Natural killer cell treated with Interleukin-12 subunit alpha and Interleukin-12 subunit beta and Interleukin-15 and Interleukin-18, amount 100 ng/mL, for 72 hours (primary cell): ENCODE measurements around the gene PRG2. TPM values are rescaled to one million over a fixed set of nuclear protein-coding genes. Genes with fewer than 3 reads are reported as not detected.
"Not testable (repeated sequence)": the region's sequence is repeated elsewhere in the genome, so short reads cannot be mapped to it uniquely, and the experiment has no call there.

Experiments used
- ATAC-seq, 2 donors: fragments of 150-1000 bp; cut with Tn5 transposase in 1 of 2; sonication (Bioruptor Pico), chemical (Tn5 transposase) in 1 of 2; 2 replicates each; pipeline ENCODE4 v1.10.0; 2021
- DNase-seq: peaks from one replicate; pipeline ENCODE4 v3.0.0; 2022; ENCODE audit warnings: low spot score
- H3K27ac Mint-ChIP-seq, 2 donors: 1 replicate in 1 of 2; 2 replicates in 1 of 2; pipeline ENCODE4 v1.8.0; 2022; ENCODE audit warnings: mixed read lengths in 2 of 2, mild to moderate bottlenecking in 1 of 2, moderate library complexity in 1 of 2
- H3K27me3 Mint-ChIP-seq, 2 donors: 1 replicate in 1 of 2; 2 replicates in 1 of 2; pipeline ENCODE4 v1.8.0; 2022; ENCODE audit warnings: mixed read lengths in 2 of 2
- H3K36me3 Mint-ChIP-seq: one replicate; pipeline ENCODE4 v1.8.0; 2022; ENCODE audit warnings: mixed read lengths
- H3K4me1 Mint-ChIP-seq, 2 donors: 1 replicate in 1 of 2; 2 replicates in 1 of 2; pipeline ENCODE4 v1.8.0; 2022; ENCODE audit warnings: low read depth in 2 of 2, mixed read lengths in 2 of 2, mild to moderate bottlenecking in 1 of 2
- H3K4me3 Mint-ChIP-seq: one replicate; pipeline ENCODE4 v1.8.0; 2022; ENCODE audit warnings: mixed read lengths
- H3K9me3 Mint-ChIP-seq: 2 replicates; pipeline ENCODE4 v1.8.0; 2022; ENCODE audit warnings: mixed read lengths
- total RNA-seq, 2 donors: library from RNA; stranded (reverse); gene quantifications; one replicate each; pipeline ENCODE4 v1.2.3, GENCODE V29; 2022

PRG2 gene
- total RNA-seq, 2 donors from 2014 or later = 1.4 to 2.3 TPM

- Mint-ChIP-seq H3K4me3 (no peak overlapping the region), H3K27ac (no peak overlapping the region), H3K9me3 (no peaks in the 10 kb centered on the region), H3K27me3 (peaks cover 9 to 11% of the 10 kb centered on the region in 2 donors), H3K4me1 (no peaks in the 10 kb centered on the region), H3K36me3 (no peaks in the 10 kb centered on the region)
- ATAC-seq = no peak
- peak; percentile 41 for DNase-seq
These were observed 28.5 kb downstream of the PRG2 start for GRCh38 chr11:57361926-57362325.

GRCh38 chr11:57361420-57361819 is 29.0 kb downstream of the PRG2 start:
- not testable (repeated sequence) for ATAC-seq, H3K9me3 Mint-ChIP-seq, H3K4me3 Mint-ChIP-seq, DNase-seq, H3K27me3 Mint-ChIP-seq, H3K4me1 Mint-ChIP-seq, H3K27ac Mint-ChIP-seq, H3K36me3 Mint-ChIP-seq

GRCh38 chr11:57360991-57361390 is 29.5 kb downstream of the PRG2 start:
- H3K27me3 Mint-ChIP-seq = peaks cover 9% of the 10 kb centered on the region in 2 donors
- ATAC-seq (no peak), DNase-seq (peak; percentile 0)
- no peaks in the 10 kb centered on the region for H3K36me3 Mint-ChIP-seq
- H3K4me1 Mint-ChIP-seq = peaks cover 0 to 2% of the 10 kb centered on the region in 2 donors
- H3K4me3 Mint-ChIP-seq = no peak overlapping the region
- H3K9me3 Mint-ChIP-seq = no peaks in the 10 kb centered on the region
- H3K27ac Mint-ChIP-seq = no peak overlapping the region

GRCh38 chr11:57359896-57360690 is 30.4 kb downstream of the PRG2 start:
- Mint-ChIP-seq H3K36me3 (no peaks in the 10 kb centered on the region), H3K4me1 (peaks cover 0 to 2% of the 10 kb centered on the region in 2 donors), H3K27ac (no peak overlapping the region), H3K9me3 (no peaks in the 10 kb centered on the region), H3K4me3 (no peak overlapping the region), H3K27me3 (peaks cover 9% of the 10 kb centered on the region in 2 donors)
- ATAC-seq (no peak), DNase-seq (peak; percentile 23)

GRCh38 chr11:57359396-57359795 is 31.1 kb downstream of the PRG2 start:
- Mint-ChIP-seq H3K4me1 (peaks cover 4 to 7% of the 10 kb centered on the region in 2 donors), H3K36me3 (no peaks in the 10 kb centered on the region), H3K4me3 (no peak overlapping the region), H3K9me3 (no peaks in the 10 kb centered on the region), H3K27ac (no peak overlapping the region), H3K27me3 (peaks cover 9 to 14% of the 10 kb centered on the region in 2 donors)
- DNase-seq (no peak), ATAC-seq (no peak)

- Mint-ChIP-seq H3K4me1 (peaks cover 6 to 8% of the 10 kb centered on the region in 2 donors), H3K27ac (no peak overlapping the region), H3K36me3 (no peaks in the 10 kb centered on the region), H3K9me3 (no peaks in the 10 kb centered on the region), H3K4me3 (no peak overlapping the region), H3K27me3 (peaks cover 7 to 17% of the 10 kb centered on the region in 2 donors)
- no peak for ATAC-seq
- DNase-seq = peak; percentile 51
These were observed 31.5 kb downstream of the PRG2 start for GRCh38 chr11:57358991-57359390.

- peak; percentile 23 for DNase-seq
- peaks cover 6 to 8% of the 10 kb centered on the region in 2 donors for H3K4me1 Mint-ChIP-seq
- ATAC-seq = no peak
- peaks cover 6 to 17% of the 10 kb centered on the region in 2 donors for H3K27me3 Mint-ChIP-seq
- no peaks in the 10 kb centered on the region for H3K36me3 Mint-ChIP-seq
- no peak overlapping the region for H3K27ac Mint-ChIP-seq
- no peaks in the 10 kb centered on the region for H3K9me3 Mint-ChIP-seq
- H3K4me3 Mint-ChIP-seq = no peak overlapping the region
These were observed 31.9 kb downstream of the PRG2 start for GRCh38 chr11:57358543-57358961.

- Mint-ChIP-seq H3K4me1 (peaks cover 6 to 8% of the 10 kb centered on the region in 2 donors), H3K9me3 (no peaks in the 10 kb centered on the region), H3K4me3 (no peak overlapping the region), H3K27ac (no peak overlapping the region), H3K36me3 (no peaks in the 10 kb centered on the region), H3K27me3 (peaks cover 9 to 17% of the 10 kb centered on the region in 2 donors)
- ATAC-seq (no peak), DNase-seq (peak; percentile 28)
These were observed 32.6 kb downstream of the PRG2 start for GRCh38 chr11:57357856-57358255.

GRCh38 chr11:57357310-57357709 is 33.1 kb downstream of the PRG2 start:
- no peak for ATAC-seq
- no peak overlapping the region for H3K27ac Mint-ChIP-seq
- no peaks in the 10 kb centered on the region for H3K36me3 Mint-ChIP-seq
- H3K27me3 Mint-ChIP-seq = peaks cover 9 to 16% of the 10 kb centered on the region in 2 donors
- peaks cover 6 to 8% of the 10 kb centered on the region in 2 donors for H3K4me1 Mint-ChIP-seq
- no peak overlapping the region for H3K4me3 Mint-ChIP-seq
- H3K9me3 Mint-ChIP-seq = no peaks in the 10 kb centered on the region
- DNase-seq = peak; percentile 37

GRCh38 chr11:57356268-57356667 is 34.2 kb downstream of the PRG2 start:
- Mint-ChIP-seq H3K9me3 (no peaks in the 10 kb centered on the region), H3K27me3 (peaks cover 4 to 8% of the 10 kb centered on the region in 2 donors), H3K4me1 (peaks cover 6 to 8% of the 10 kb centered on the region in 2 donors), H3K36me3 (peaks cover 3% of the 10 kb centered on the region), H3K4me3 (no peak overlapping the region), H3K27ac (no peak overlapping the region)
- ATAC-seq (no peak), DNase-seq (no peak)

GRCh38 chr11:57354699-57355098 is 35.8 kb downstream of the PRG2 start:
- Mint-ChIP-seq H3K4me1 (peaks cover 6 to 8% of the 10 kb centered on the region in 2 donors), H3K27me3 (peaks cover 3 to 8% of the 10 kb centered on the region in 2 donors), H3K36me3 (peaks cover 4% of the 10 kb centered on the region), H3K27ac (no peak overlapping the region), H3K4me3 (no peak overlapping the region), H3K9me3 (no peaks in the 10 kb centered on the region)
- ATAC-seq (peak in 1 of 2 donors; percentile 52), DNase-seq (no peak)

- DNase-seq (no peak), ATAC-seq (no peak)
- Mint-ChIP-seq H3K9me3 (no peaks in the 10 kb centered on the region), H3K27ac (no peak overlapping the region), H3K4me1 (peaks cover 6 to 8% of the 10 kb centered on the region in 2 donors), H3K4me3 (no peak overlapping the region), H3K27me3 (peaks cover 3 to 8% of the 10 kb centered on the region in 2 donors), H3K36me3 (peaks cover 4% of the 10 kb centered on the region)
These were observed 36.6 kb downstream of the PRG2 start for GRCh38 chr11:57353852-57354251.

- no peak overlapping the region for H3K4me3 Mint-ChIP-seq
- DNase-seq (no peak), ATAC-seq (no peak)
- no peaks in the 10 kb centered on the region for H3K9me3 Mint-ChIP-seq
- H3K27me3 Mint-ChIP-seq = peaks cover 3 to 8% of the 10 kb centered on the region in 2 donors
- no peak overlapping the region for H3K27ac Mint-ChIP-seq
- peaks cover 6 to 8% of the 10 kb centered on the region in 2 donors for H3K4me1 Mint-ChIP-seq
- peaks cover 4% of the 10 kb centered on the region for H3K36me3 Mint-ChIP-seq
These were observed 37.0 kb downstream of the PRG2 start for GRCh38 chr11:57353446-57353845.

- H3K4me1 Mint-ChIP-seq = peaks cover 6 to 8% of the 10 kb centered on the region in 2 donors
- peaks cover 4% of the 10 kb centered on the region for H3K36me3 Mint-ChIP-seq
- no peak overlapping the region for H3K4me3 Mint-ChIP-seq
- no peak overlapping the region for H3K27ac Mint-ChIP-seq
- no peak for DNase-seq
- H3K9me3 Mint-ChIP-seq = no peaks in the 10 kb centered on the region
- ATAC-seq = no peak
- peaks cover 3 to 8% of the 10 kb centered on the region in 2 donors for H3K27me3 Mint-ChIP-seq
These were observed 37.4 kb downstream of the PRG2 start for GRCh38 chr11:57353036-57353435.
